ENCODE results near the gene MRPS27.

DNA sequence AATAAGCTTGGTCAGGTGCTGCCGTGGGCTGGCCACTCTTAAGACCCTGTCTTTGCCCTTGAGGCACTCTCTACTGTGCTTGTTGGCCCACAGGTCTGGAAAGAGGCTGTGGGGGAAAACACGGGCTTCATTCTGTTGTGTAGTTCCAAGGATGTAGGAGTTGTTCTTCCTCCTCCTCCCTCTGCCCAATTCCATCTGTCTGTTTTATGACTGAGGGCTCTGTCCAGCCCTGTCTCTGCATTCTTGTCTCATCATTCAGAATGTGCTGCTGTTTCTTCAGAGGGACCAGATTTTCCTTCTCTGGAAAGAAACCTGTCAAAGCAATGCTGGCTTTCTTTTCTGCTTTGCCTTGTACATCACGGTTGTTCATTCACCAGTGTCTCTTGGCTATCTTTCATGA, 128.6 kb downstream of the MRPS27 start:
- TF ChIP-seq, protein P1, sequence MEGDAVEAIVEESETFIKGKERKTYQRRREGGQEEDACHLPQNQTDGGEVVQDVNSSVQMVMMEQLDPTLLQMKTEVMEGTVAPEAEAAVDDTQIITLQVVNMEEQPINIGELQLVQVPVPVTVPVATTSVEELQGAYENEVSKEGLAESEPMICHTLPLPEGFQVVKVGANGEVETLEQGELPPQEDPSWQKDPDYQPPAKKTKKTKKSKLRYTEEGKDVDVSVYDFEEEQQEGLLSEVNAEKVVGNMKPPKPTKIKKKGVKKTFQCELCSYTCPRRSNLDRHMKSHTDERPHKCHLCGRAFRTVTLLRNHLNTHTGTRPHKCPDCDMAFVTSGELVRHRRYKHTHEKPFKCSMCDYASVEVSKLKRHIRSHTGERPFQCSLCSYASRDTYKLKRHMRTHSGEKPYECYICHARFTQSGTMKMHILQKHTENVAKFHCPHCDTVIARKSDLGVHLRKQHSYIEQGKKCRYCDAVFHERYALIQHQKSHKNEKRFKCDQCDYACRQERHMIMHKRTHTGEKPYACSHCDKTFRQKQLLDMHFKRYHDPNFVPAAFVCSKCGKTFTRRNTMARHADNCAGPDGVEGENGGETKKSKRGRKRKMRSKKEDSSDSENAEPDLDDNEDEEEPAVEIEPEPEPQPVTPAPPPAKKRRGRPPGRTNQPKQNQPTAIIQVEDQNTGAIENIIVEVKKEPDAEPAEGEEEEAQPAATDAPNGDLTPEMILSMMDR (IDR thresholded peaks at IDR 0.05): no peak
- TF ChIP-seq POLR2A (IDR thresholded peaks at IDR 0.05) (no peak), POLR2AphosphoS5 (IDR thresholded peaks at IDR 0.05) (no peak), EP300 (IDR thresholded peaks at IDR 0.05; ENCODE audit: low read depth) (no peak)

Measured in transverse colon (tissue), 4 donors.